Measurements from ENCODE around the gene EML4.
"Not testable (repeated sequence)": the region's sequence is repeated elsewhere in the genome, so short reads cannot be mapped to it uniquely, and the experiment has no call there.

The EML4 gene, protein sequence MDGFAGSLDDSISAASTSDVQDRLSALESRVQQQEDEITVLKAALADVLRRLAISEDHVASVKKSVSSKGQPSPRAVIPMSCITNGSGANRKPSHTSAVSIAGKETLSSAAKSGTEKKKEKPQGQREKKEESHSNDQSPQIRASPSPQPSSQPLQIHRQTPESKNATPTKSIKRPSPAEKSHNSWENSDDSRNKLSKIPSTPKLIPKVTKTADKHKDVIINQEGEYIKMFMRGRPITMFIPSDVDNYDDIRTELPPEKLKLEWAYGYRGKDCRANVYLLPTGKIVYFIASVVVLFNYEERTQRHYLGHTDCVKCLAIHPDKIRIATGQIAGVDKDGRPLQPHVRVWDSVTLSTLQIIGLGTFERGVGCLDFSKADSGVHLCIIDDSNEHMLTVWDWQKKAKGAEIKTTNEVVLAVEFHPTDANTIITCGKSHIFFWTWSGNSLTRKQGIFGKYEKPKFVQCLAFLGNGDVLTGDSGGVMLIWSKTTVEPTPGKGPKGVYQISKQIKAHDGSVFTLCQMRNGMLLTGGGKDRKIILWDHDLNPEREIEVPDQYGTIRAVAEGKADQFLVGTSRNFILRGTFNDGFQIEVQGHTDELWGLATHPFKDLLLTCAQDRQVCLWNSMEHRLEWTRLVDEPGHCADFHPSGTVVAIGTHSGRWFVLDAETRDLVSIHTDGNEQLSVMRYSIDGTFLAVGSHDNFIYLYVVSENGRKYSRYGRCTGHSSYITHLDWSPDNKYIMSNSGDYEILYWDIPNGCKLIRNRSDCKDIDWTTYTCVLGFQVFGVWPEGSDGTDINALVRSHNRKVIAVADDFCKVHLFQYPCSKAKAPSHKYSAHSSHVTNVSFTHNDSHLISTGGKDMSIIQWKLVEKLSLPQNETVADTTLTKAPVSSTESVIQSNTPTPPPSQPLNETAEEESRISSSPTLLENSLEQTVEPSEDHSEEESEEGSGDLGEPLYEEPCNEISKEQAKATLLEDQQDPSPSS

DNA sequence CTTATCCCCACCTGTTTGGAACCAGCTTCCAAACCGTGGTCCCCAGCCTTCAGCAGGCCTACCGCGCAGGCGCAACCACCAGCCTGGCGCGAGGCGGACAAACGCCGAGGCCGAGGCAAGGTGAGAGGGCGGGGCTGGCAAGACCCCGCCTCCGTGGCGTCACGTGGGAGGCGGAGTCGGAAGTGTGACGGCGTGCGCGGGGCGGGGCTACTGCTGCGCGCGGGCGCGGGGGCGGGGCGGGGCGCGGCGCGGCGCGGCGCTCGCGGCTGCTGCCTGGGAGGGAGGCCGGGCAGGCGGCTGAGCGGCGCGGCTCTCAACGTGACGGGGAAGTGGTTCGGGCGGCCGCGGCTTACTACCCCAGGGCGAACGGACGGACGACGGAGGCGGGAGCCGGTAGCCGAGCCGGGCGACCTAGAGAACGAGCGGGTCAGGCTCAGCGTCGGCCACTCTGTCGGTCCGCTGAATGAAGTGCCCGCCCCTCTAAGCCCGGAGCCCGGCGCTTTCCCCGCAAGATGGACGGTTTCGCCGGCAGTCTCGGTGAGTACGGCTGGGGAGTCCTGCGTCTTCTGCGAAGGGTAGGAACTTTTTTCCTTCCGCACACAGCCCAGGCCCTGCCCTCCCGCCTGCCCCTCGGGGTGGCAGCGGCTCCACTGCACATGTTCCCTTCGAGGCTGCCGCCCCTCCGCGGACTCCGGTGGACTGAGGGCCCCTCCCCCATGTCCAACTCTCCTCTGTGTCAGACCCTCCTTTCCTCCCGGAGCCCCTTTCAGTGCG, at the start of gene EML4:
TSS of gene EML4 (plus strand) at position 254 of the 774 bp plus-strand sequence. CDS start at position 513, 259 bp downstream.
- Histone ChIP-seq H3K4me3 (ENCODE audit: low read depth in 1 of 2, low read length in 1 of 2) (peak within 1 kb of the TSS; percentile 82 to 90), H3K27ac (peak within 1 kb of the TSS; percentile 95), H3K36me3 (no peaks in the 10 kb centered on the region), H3K4me1 (ENCODE audit: control insufficient read depth in 1 of 2, insufficient read depth in 1 of 2, low read depth in 1 of 2, low read length in 1 of 2) (peaks cover 35 to 47% of the 10 kb centered on the region in 2 experiments), H3K9me3 (no peaks in the 10 kb centered on the region), H3K27me3 (peaks cover 17% of the 10 kb centered on the region)
- TF ChIP-seq, protein P1, sequence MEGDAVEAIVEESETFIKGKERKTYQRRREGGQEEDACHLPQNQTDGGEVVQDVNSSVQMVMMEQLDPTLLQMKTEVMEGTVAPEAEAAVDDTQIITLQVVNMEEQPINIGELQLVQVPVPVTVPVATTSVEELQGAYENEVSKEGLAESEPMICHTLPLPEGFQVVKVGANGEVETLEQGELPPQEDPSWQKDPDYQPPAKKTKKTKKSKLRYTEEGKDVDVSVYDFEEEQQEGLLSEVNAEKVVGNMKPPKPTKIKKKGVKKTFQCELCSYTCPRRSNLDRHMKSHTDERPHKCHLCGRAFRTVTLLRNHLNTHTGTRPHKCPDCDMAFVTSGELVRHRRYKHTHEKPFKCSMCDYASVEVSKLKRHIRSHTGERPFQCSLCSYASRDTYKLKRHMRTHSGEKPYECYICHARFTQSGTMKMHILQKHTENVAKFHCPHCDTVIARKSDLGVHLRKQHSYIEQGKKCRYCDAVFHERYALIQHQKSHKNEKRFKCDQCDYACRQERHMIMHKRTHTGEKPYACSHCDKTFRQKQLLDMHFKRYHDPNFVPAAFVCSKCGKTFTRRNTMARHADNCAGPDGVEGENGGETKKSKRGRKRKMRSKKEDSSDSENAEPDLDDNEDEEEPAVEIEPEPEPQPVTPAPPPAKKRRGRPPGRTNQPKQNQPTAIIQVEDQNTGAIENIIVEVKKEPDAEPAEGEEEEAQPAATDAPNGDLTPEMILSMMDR (IDR thresholded peaks at IDR 0.05), result no peak

DNA sequence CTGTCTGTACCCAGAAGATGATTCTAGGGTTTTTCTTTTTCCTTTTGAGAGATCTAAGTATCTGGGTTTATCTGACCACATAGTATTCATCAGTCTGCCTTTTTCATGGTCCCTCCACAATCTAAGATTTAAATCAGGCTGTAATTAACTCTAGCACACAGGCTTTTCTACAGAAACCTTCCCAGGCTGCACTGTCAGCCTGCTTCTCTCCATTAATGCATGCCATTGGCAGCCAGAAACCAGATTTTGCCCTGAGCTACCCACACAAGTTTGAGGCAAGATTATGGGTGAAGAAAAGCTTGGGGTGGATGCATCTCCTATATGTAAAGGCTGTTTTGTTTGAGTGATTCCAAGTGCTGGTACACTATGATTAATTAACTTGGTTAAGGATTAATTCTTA, 45.7 kb upstream of the EML4 start:
- peak overlapping the region; percentile 36 for H3K27ac ChIP-seq
- no peak overlapping the region for H3K4me3 ChIP-seq (ENCODE audit: low read depth in 1 of 2, low read length in 1 of 2)
- TF ChIP-seq, protein P1 (IDR thresholded peaks at IDR 0.05), result no peak
- H3K4me1 ChIP-seq (ENCODE audit: control insufficient read depth in 1 of 2, insufficient read depth in 1 of 2, low read depth in 1 of 2, low read length in 1 of 2), result peaks cover 51 to 61% of the 10 kb centered on the region in 2 experiments
- H3K9me3 ChIP-seq, result no peaks in the 10 kb centered on the region
- no peaks in the 10 kb centered on the region for H3K27me3 ChIP-seq
- H3K36me3 ChIP-seq, result no peaks in the 10 kb centered on the region

DNA sequence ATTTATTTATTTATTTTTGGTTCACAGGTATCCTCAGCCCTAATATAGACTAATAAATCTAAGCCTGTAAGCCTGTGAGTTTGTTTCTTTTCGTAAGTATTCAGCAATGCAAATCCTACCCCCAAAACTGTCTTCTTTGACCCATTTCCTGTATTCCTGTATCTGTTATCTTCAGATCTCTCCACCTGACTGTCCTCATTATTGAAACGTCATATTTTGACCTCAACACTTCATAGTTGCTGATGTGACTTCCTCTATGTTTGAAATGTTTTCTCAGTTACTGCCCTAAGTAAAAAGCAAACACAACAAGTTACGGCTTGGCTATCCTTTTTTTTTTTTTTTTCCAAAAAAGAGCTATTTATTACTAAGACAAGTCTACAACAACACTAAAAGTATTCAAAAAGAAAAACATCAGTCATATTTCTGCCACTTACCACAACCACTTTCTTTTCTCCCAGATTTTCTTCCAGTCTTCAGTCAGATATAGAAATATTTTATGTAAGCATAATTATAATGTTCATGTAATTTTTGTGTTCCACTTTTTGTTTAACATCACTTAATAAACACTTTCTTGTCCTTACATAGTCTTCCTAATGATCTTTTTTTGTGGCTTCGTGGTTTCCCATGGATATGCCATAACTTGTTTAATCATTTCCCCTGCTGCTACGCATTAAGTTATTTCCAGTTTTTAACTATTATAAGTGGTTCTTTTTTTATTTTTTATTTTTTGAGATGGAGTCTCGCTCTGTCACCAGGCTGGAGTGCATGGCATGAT, 45.0 kb upstream of the EML4 start:
- H3K4me3 ChIP-seq (ENCODE audit: low read depth in 1 of 2, low read length in 1 of 2), result no peak overlapping the region
- H3K27ac ChIP-seq, result peak overlapping the region; percentile 36
- peaks cover 51 to 61% of the 10 kb centered on the region in 2 experiments for H3K4me1 ChIP-seq (ENCODE audit: control insufficient read depth in 1 of 2, insufficient read depth in 1 of 2, low read depth in 1 of 2, low read length in 1 of 2)
- TF ChIP-seq, protein P1 (IDR thresholded peaks at IDR 0.05), result no peak
- no peaks in the 10 kb centered on the region for H3K36me3 ChIP-seq
- H3K27me3 ChIP-seq, result no peaks in the 10 kb centered on the region
- H3K9me3 ChIP-seq, result no peaks in the 10 kb centered on the region

DNA sequence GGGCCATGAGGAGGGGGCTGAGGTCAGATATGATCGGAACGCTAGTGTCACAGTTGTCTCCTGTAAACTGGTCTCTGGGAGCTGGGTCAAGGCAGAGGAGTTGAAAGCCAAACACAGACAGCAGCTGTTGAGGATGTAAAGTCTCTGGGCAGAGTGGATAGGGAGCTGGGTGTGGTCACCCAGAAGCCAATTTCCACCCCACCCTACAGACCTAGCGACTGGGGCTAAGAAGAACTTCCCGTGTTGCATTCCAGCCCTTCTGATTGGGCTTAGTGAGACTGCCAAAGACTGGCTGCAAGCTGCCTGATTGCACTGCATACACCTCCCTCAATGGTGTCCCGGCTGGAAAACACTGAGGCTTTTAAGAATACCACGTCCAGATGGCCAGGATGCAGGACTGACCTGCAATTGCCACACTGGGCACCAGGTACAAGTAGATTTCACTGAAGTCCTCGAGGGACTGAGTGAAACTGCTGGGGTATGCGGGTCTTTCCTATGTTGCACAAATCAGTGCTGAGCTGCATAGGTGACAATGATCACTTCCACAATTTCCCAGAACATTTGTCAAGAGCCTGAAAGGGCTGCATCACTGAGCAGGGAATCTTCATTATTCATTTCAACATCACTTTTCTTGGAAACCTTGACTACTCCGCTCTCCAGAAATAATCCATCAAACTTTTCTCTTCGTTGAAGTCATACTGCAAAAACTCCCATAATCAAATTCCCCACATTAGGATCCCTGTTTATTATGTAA, 43.1 kb upstream of the EML4 start:
- no peaks in the 10 kb centered on the region for H3K36me3 ChIP-seq
- peaks cover 37 to 51% of the 10 kb centered on the region in 2 experiments for H3K4me1 ChIP-seq (ENCODE audit: control insufficient read depth in 1 of 2, insufficient read depth in 1 of 2, low read depth in 1 of 2, low read length in 1 of 2)
- no peaks in the 10 kb centered on the region for H3K9me3 ChIP-seq
- TF ChIP-seq, protein P1 (IDR thresholded peaks at IDR 0.05), result no peak
- no peaks in the 10 kb centered on the region for H3K27me3 ChIP-seq
- no peak overlapping the region for H3K27ac ChIP-seq
- no peak overlapping the region for H3K4me3 ChIP-seq (ENCODE audit: low read depth in 1 of 2, low read length in 1 of 2)

DNA sequence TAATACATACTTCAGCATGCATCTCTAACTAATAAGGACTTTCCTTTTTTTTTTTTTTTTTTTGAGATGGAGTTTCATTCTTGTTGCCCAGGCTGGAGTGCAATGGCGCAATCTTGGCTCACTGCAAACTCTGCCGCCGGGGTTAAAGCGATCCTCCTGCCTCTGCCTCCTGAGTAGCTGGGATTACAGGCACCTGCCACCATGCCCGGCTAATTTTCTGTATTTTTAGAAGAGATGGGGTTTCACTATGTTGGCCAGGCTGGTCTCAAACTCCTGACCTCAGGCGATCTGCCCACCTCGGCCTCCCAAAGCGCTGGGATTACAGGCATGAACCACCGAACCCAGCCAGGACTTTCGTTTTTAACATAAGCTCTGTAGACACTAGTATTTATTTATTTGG, 42.3 kb upstream of the EML4 start:
- not testable (repeated sequence) for H3K27me3 ChIP-seq; H3K9me3 ChIP-seq; H3K4me3 ChIP-seq (ENCODE audit: low read depth in 1 of 2, low read length in 1 of 2); H3K27ac ChIP-seq; H3K36me3 ChIP-seq
- H3K4me1 ChIP-seq (ENCODE audit: control insufficient read depth in 1 of 2, insufficient read depth in 1 of 2, low read depth in 1 of 2, low read length in 1 of 2), result peaks cover 37 to 51% of the 10 kb centered on the region in 2 experiments

All from neutrophil (primary cell).